Calu3 (cell line): ENCODE measurements around the gene NTM. TPM values are rescaled to one million over a fixed set of nuclear protein-coding genes. Genes with fewer than 3 reads are reported as not detected.

Source experiments
- BruUV-seq: library from RNA; stranded (reverse); fragments of 400-500 nt; replicated peaks from 2 replicates; lab custom pipeline; 2021; lab: Mats Ljungman, UMichigan
- CTCF ChIA-PET: fragments of 300-600 bp; sonication (Branson Sonifier 250); formaldehyde crosslinking; loops from one replicate; lab custom pipeline; 2022; ENCODE audit warnings: antibody characterized with exemption; lab: Charles Lee
- DNase-seq: peaks from one replicate; pipeline ENCODE4 v3.0.0; 2022
- H3K27ac Mint-ChIP-seq: one replicate; pipeline ENCODE4 v1.8.0; 2022; ENCODE audit warnings: mixed read lengths; ENCODE audit not compliant: unreplicated experiment
- H3K27me3 Mint-ChIP-seq: one replicate; pipeline ENCODE4 v1.8.0; 2022; ENCODE audit warnings: mixed read lengths; ENCODE audit not compliant: unreplicated experiment
- H3K36me3 Mint-ChIP-seq: one replicate; pipeline ENCODE4 v1.8.0; 2022; ENCODE audit warnings: mild to moderate bottlenecking, moderate library complexity, mixed read lengths; ENCODE audit not compliant: insufficient read depth, unreplicated experiment
- H3K4me1 Mint-ChIP-seq: one replicate; pipeline ENCODE4 v1.8.0; 2022; ENCODE audit warnings: mild to moderate bottlenecking, low read depth, mixed read lengths; ENCODE audit not compliant: unreplicated experiment
- H3K4me3 Mint-ChIP-seq: one replicate; pipeline ENCODE4 v1.8.0; 2022; ENCODE audit warnings: mild to moderate bottlenecking, low read depth, moderate library complexity, mixed read lengths; ENCODE audit not compliant: unreplicated experiment
- H3K9me3 Mint-ChIP-seq: one replicate; pipeline ENCODE4 v1.8.0; 2022; ENCODE audit warnings: low read depth, mixed read lengths; ENCODE audit not compliant: unreplicated experiment
- intact Hi-C: fragments of 100-400 bp; cut with micrococcal nuclease; formaldehyde crosslinking; loops from one replicate; pipeline ENCODE4 v1.10.0; 2022; ENCODE audit not compliant: unreplicated experiment
- total RNA-seq: library from RNA; stranded (reverse); gene quantifications from 2 replicates; pipeline ENCODE4 v1.2.3, GENCODE V29; 2022
- TF ChIP-seq, protein P1 (sequence below): fragments of 200-600 bp; IDR thresholded peaks from one replicate; pipeline ENCODE4 v1.8.0; 2022; ENCODE audit warnings: antibody characterized with exemption; ENCODE audit not compliant: unreplicated experiment

The NTM gene
- total RNA-seq, 1 experiment from 2014 or later: not detected

DNA sequence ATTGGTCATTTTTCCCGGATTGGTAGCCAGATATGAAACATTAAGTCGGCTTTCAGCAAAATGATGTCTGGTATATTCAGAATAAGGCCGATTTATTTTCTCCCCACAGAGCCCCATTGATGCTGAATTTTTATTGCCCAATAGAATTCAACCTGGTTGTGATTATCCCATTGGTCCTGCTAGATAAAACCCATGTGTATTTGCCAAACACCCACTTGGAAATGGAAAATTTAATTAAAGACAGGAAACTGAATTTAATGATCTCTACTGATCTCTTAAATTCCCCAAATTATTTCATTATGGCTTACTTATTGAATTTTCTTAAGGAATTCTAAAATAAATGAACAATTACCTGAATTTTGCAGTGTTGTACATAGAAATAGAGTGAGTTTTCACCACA is 609.8 kb downstream of the NTM start:
- CTCF ChIA-PET: no interaction called here
- Mint-ChIP-seq H3K27ac (no peak overlapping the region), H3K4me1 (no peaks in the 10 kb centered on the region), H3K4me3 (no peak overlapping the region), H3K36me3 (no peaks in the 10 kb centered on the region), H3K27me3 (no peaks in the 10 kb centered on the region), H3K9me3 (peaks cover 14% of the 10 kb centered on the region)
- TF ChIP-seq, protein P1, sequence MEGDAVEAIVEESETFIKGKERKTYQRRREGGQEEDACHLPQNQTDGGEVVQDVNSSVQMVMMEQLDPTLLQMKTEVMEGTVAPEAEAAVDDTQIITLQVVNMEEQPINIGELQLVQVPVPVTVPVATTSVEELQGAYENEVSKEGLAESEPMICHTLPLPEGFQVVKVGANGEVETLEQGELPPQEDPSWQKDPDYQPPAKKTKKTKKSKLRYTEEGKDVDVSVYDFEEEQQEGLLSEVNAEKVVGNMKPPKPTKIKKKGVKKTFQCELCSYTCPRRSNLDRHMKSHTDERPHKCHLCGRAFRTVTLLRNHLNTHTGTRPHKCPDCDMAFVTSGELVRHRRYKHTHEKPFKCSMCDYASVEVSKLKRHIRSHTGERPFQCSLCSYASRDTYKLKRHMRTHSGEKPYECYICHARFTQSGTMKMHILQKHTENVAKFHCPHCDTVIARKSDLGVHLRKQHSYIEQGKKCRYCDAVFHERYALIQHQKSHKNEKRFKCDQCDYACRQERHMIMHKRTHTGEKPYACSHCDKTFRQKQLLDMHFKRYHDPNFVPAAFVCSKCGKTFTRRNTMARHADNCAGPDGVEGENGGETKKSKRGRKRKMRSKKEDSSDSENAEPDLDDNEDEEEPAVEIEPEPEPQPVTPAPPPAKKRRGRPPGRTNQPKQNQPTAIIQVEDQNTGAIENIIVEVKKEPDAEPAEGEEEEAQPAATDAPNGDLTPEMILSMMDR: no peak
- BruUV-seq: no TSS peak
- intact Hi-C loops: no loop called here
- no peak for DNase-seq

DNA sequence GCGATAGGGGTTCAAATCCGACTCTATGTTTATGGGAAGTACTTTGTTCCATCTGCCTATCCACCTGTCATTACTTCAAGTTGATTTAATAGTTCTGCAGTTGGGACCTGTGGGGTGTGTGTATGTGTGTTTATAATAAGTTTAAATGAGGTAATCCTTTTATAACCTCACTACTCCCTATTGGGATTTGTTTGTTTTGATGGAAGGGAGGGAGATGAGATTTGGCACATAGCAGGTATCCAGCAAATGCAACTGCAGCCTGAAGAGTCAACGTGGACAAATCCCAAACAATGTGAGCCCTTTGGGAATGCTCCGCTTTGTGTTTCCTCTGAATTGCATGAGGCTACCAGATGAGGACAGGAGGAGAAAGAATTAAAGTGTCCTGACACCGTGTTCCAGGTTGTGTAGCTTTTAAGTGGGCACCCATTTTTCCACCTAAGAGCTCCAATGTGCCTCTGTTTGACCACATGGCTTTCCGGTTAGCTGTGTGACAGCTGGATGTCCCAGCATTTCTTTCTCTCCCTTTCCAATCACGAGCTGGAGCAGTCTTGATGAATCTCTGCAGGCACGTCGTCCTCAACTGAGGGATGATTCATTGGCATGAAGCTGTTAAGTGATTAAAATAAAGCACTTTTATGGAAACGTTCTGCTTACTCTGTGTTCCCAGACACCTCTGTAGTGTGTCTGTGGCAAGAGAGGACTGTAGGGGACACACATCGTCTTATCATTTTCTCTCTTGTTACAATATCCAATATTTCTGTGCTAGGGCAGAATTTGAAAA is 610.7 kb downstream of the NTM start:
- H3K27ac Mint-ChIP-seq: no peak overlapping the region
- no TSS peak for BruUV-seq
- DNase-seq: no peak
- H3K4me3 Mint-ChIP-seq: no peak overlapping the region
- CTCF ChIA-PET: no interaction called here
- H3K4me1 Mint-ChIP-seq: no peaks in the 10 kb centered on the region
- H3K27me3 Mint-ChIP-seq: no peaks in the 10 kb centered on the region
- intact Hi-C loops: no loop called here
- H3K9me3 Mint-ChIP-seq: peaks cover 13% of the 10 kb centered on the region
- no peaks in the 10 kb centered on the region for H3K36me3 Mint-ChIP-seq
- TF ChIP-seq, protein P1: no peak

DNA sequence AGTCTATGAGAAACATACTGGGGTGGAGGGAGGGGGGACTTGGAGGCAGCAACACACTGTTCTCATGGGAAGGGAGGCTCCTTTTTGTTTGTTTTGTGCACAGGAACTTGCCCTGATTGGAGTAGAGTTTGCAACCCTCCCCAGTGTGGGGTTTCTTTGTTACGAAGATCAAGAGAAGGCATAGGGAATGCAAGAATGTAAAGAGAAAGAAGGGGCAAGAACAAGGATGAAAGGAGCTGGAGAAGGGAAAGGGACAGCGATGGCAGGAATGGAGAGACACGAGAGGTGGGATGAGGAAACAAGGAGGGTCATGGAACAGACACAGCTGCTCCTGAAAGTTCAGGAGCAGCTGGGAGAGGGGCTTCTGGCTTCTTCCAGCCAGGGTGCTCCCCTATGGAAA is 611.7 kb downstream of the NTM start:
- Mint-ChIP-seq H3K4me3 (no peak overlapping the region), H3K36me3 (no peaks in the 10 kb centered on the region), H3K27ac (no peak overlapping the region), H3K27me3 (no peaks in the 10 kb centered on the region), H3K4me1 (no peaks in the 10 kb centered on the region), H3K9me3 (peaks cover 11% of the 10 kb centered on the region)
- BruUV-seq: no TSS peak
- CTCF ChIA-PET: interaction anchor here (0.6 kb wide), 1 partner anchor 1078 kb away, joined by 9 read pairs; no protein-coding TSS in a partner anchor
- DNase-seq: no peak
- intact Hi-C loops: no loop called here
- TF ChIP-seq, protein P1: no peak

DNA sequence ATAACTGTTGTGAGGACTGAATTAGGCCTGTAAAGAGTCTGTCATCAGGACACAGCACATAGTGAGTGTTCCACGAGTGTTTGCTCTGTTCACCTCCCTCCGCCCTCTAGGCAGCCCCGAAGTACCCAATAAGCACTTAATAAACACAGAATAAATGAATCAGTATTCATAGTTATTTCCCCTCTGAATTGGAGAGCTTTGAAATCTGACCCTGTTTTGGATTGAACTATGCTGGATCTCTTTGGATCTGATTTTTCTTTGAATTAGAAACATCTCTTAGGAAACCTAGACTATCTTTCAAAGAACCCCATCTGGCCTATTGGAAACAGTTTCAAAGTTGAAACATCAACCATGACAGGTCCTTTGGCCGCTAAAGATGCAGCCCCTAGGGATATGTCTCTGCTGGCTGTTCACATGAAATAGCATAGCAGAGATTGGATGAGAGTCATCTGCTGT is 615.5 kb downstream of the NTM start:
- DNase-seq: no peak
- Mint-ChIP-seq H3K36me3 (no peaks in the 10 kb centered on the region), H3K9me3 (peaks cover 7% of the 10 kb centered on the region), H3K4me3 (no peak overlapping the region), H3K27me3 (no peaks in the 10 kb centered on the region), H3K27ac (no peak overlapping the region), H3K4me1 (no peaks in the 10 kb centered on the region)
- TF ChIP-seq, protein P1: no peak
- no TSS peak for BruUV-seq
- intact Hi-C loops: no loop called here
- CTCF ChIA-PET: no interaction called here
